ENCODE results near the gene PNCK. TPM values are rescaled to one million over a fixed set of nuclear protein-coding genes. Genes with fewer than 3 reads are reported as not detected.

The PNCK gene
- polyA plus RNA-seq, 1 experiment, result 0.22 TPM

DNA sequence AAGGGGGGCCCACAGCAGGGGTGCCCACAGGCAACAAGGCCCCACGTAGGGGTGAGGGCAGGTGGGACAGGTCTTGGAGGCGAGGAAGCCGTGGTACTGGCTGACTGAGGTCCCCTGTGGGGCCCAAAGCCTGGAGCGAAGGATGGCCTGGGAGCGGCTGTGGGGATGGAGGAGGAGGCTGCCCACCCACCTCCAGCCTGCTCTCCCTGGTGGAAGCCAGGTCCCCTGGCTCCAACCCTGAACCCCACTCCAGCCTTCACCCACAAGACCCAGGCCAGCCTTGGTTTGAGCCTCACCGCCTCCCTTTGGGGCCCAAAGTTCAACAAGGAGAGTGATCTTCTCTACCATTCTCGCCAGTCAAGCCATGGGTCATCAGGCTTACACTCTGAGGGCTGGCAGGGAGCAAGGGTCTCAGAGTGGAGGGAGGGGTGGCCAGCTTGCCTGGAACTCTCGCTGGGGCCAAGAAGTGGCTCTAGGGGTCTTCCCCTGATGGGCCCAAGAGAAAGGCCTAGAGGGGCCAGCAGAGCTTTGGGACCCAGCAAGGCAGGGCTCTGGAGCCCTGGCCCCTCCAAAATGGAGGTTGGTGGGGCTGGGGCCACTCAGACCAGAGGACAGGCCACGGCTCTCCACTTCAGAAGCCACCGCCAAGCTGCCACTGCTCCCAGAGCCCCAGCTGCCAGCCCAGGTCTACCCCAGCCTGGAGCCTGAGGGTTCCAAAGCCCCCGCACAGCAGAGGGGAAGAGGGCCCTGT lies 5.0 kb downstream of the PNCK start:
- ChIA-PET CTCF (interaction anchor here (0.8 to 5.2 kb wide), 24 partner anchors 12 to 727 kb away, joined by 3 to 55 read pairs (median 6); no protein-coding TSS in a partner anchor), POLR2A (no interaction called here)
- Histone ChIP-seq H3K27me3 (ENCODE audit: control insufficient read depth, insufficient read depth, low read length) (no peaks in the 10 kb centered on the region; the same call in none of the 2 replicates), H3K36me3 (ENCODE audit: control insufficient read depth, insufficient read depth, low read length) (no peaks in the 10 kb centered on the region), H3K4me3 (ENCODE audit: low read depth, low read length) (no peak overlapping the region)
- no peak for DNase-seq (ENCODE audit: low read depth)
- TF ChIP-seq, protein P1, sequence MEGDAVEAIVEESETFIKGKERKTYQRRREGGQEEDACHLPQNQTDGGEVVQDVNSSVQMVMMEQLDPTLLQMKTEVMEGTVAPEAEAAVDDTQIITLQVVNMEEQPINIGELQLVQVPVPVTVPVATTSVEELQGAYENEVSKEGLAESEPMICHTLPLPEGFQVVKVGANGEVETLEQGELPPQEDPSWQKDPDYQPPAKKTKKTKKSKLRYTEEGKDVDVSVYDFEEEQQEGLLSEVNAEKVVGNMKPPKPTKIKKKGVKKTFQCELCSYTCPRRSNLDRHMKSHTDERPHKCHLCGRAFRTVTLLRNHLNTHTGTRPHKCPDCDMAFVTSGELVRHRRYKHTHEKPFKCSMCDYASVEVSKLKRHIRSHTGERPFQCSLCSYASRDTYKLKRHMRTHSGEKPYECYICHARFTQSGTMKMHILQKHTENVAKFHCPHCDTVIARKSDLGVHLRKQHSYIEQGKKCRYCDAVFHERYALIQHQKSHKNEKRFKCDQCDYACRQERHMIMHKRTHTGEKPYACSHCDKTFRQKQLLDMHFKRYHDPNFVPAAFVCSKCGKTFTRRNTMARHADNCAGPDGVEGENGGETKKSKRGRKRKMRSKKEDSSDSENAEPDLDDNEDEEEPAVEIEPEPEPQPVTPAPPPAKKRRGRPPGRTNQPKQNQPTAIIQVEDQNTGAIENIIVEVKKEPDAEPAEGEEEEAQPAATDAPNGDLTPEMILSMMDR (IDR thresholded peaks at IDR 0.05; ENCODE audit: insufficient read depth, low read depth, low read length), result no peak

DNA sequence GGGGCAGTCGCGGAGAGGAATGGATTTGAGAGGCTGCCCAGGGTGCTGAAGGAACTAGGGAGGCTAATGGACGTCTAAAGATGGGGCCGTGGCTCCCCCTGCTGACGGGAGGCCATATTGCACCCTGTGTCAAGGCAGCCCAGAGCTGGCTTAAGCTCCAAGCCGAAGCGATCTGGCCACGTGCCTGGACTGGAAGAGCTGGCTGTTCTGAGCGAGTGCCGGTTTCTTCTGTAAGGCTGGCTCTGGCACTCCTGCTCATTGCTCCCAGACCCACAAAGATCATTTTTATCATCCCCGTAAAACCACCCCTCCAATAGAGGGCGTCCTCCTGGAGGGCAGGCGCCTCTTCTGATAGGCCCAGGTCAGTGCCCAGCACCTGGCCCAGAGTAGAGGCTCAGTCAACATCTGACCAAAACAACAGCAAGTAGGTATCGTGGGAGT lies 5.6 kb downstream of the PNCK start:
- no peak overlapping the region; the same call in 1 of the 2 replicates for H3K4me3 ChIP-seq (ENCODE audit: low read depth, low read length)
- ChIA-PET CTCF (interaction anchor here (0.7 to 5.2 kb wide), 24 partner anchors 11 to 726 kb away, joined by 3 to 55 read pairs (median 6); no protein-coding TSS in a partner anchor), POLR2A (no interaction called here)
- TF ChIP-seq, protein P1 (IDR thresholded peaks at IDR 0.05; ENCODE audit: insufficient read depth, low read depth, low read length), result peak; percentile 71
- peak; percentile 5 for DNase-seq (ENCODE audit: low read depth)
- no peaks in the 10 kb centered on the region for H3K36me3 ChIP-seq (ENCODE audit: control insufficient read depth, insufficient read depth, low read length)
- no peaks in the 10 kb centered on the region; the same call in none of the 2 replicates for H3K27me3 ChIP-seq (ENCODE audit: control insufficient read depth, insufficient read depth, low read length)

DNA sequence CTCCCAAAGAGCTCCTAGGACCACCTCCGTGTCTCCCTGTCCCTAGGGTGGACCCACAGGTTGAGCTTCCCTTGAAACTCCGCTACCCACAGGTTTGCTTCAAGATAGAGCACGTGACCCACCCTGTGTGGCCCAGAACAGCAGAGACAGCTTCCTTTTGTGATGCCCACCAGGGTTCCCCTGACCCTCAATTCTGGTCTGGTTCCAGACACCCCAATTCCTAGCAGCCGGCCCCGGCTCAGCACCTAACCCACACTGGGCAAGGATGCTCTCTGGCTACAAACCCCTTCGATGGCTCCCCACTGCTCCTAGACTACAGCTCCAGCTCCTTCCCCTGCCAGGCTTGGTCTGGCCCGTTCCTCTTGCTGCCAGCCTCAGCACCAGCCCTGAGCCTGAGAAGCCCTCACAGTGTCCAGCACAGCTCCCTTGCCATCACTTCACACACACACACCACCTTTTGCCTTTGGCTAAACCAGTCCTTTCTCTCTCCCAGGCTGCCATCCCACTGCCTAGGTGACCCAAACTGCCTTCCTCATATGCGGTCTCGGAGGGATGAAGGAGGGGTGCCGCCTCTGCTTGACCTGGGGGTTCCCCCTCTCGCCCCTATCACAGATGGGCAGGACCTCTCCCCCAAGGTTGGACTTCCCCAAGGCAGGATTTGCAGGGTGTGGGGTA lies 6.2 kb downstream of the PNCK start:
- no peak for DNase-seq (ENCODE audit: low read depth)
- CTCF ChIA-PET, result interaction anchor here (0.6 to 5.2 kb wide), 25 partner anchors 10 to 725 kb away, joined by 3 to 55 read pairs (median 5); no protein-coding TSS in a partner anchor
- Histone ChIP-seq H3K27me3 (ENCODE audit: control insufficient read depth, insufficient read depth, low read length) (no peaks in the 10 kb centered on the region; the same call in none of the 2 replicates), H3K36me3 (ENCODE audit: control insufficient read depth, insufficient read depth, low read length) (no peaks in the 10 kb centered on the region), H3K4me3 (ENCODE audit: low read depth, low read length) (no peak overlapping the region; the same call in 1 of the 2 replicates)
- POLR2A ChIA-PET, result no interaction called here
- TF ChIP-seq, protein P1 (IDR thresholded peaks at IDR 0.05; ENCODE audit: insufficient read depth, low read depth, low read length), result no peak

DNA sequence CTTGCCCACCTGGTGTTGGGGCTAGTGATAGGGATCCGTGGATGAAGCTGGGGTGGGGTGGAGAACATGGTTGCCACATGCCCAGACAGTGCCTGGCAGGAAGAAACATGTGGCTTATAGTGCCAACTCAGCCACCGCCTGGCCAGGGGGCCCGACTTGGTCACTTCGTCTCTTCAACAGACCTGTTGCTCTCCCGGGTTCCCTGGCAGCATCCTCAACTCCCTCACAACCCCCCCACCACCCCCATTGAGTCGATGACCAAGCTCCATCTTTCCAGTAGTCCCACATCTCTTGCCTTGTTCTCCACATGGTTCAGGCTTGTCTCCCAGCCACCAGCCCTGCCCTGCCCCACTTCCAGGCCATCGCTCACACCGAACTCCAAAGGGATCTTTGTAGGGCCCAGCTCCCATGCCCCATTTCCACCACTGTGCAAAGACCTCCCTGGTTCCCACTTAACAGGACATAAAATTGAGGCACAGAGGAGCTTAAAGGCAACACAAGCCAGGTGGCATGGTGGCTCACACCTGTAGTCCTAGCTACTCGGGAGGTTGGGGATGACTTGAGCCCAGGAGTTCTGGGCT lies 7.8 kb downstream of the PNCK start:
- Histone ChIP-seq H3K36me3 (ENCODE audit: control insufficient read depth, insufficient read depth, low read length) (no peaks in the 10 kb centered on the region), H3K27me3 (ENCODE audit: control insufficient read depth, insufficient read depth, low read length) (no peaks in the 10 kb centered on the region; the same call in none of the 2 replicates), H3K4me3 (ENCODE audit: low read depth, low read length) (no peak overlapping the region)
- ChIA-PET CTCF (interaction anchor here (0.6 to 4.9 kb wide), 6 partner anchors 19 to 724 kb away, joined by 3 to 19 read pairs (median 6); no protein-coding TSS in a partner anchor), POLR2A (no interaction called here)
- TF ChIP-seq, protein P1 (IDR thresholded peaks at IDR 0.05; ENCODE audit: insufficient read depth, low read depth, low read length), result no peak
- DNase-seq (ENCODE audit: low read depth), result no peak
